HG03565 (cell line): ENCODE results near the gene MORC2.

Source experiments
- ATAC-seq: cut with Tn5 transposase; IDR thresholded peaks from one replicate; pipeline ENCODE4 v1.9.1; 2021; ENCODE audit warnings: mild to moderate bottlenecking, moderate library complexity; ENCODE audit not compliant: unreplicated experiment

MORC2 gene

GRCh38 chr22:30889996-30890480 is 78.5 kb downstream of the MORC2 start:
- no peak for ATAC-seq

GRCh38 chr22:30889268-30889995 is 79.1 kb downstream of the MORC2 start:
- ATAC-seq = no peak

GRCh38 chr22:30887861-30888260 is 80.7 kb downstream of the MORC2 start:
- ATAC-seq = no peak

GRCh38 chr22:30887453-30887852 is 81.1 kb downstream of the MORC2 start:
- no peak for ATAC-seq

GRCh38 chr22:30885591-30885990 is 83.0 kb downstream of the MORC2 start:
- ATAC-seq = no peak

- no peak for ATAC-seq
Observed at GRCh38 chr22:30885001-30885366, 83.6 kb downstream of the MORC2 start.

GRCh38 chr22:30884211-30885000 is 84.2 kb downstream of the MORC2 start:
- ATAC-seq = no peak

GRCh38 chr22:30883586-30884145 is 84.9 kb downstream of the MORC2 start:
- ATAC-seq = no peak

- no peak for ATAC-seq
Observed at GRCh38 chr22:30882974-30883533, 85.5 kb downstream of the MORC2 start.

- no peak for ATAC-seq
Observed at GRCh38 chr22:30882184-30882717, 86.3 kb downstream of the MORC2 start.

GRCh38 chr22:30881361-30882183 is 87.0 kb downstream of the MORC2 start:
- ATAC-seq = no peak

GRCh38 chr22:30880847-30881246 is 87.7 kb downstream of the MORC2 start:
- ATAC-seq = no peak

GRCh38 chr22:30880181-30880601 is 88.4 kb downstream of the MORC2 start:
- no peak for ATAC-seq

GRCh38 chr22:30879415-30879797 is 89.2 kb downstream of the MORC2 start:
- ATAC-seq = no peak

- no peak for ATAC-seq
Observed at GRCh38 chr22:30878516-30879414, 89.8 kb downstream of the MORC2 start.

- ATAC-seq = no peak
Observed at GRCh38 chr22:30877662-30878515, 90.7 kb downstream of the MORC2 start.

- no peak for ATAC-seq
Observed at GRCh38 chr22:30876915-30877553, 91.5 kb downstream of the MORC2 start.

- ATAC-seq = no peak
Observed at GRCh38 chr22:30876221-30876751, 92.3 kb downstream of the MORC2 start.
